CD4-positive, alpha-beta T cell treated with Interleukin-17A for 1 hour (primary cell): ENCODE results near the gene ZNF28.
"Not testable (repeated sequence)": the region's sequence is repeated elsewhere in the genome, so short reads cannot be mapped to it uniquely, and the experiment has no call there.

Source experiments
- DNase-seq: peaks from one replicate; pipeline ENCODE4 v3.0.0-alpha.2; 2020

ZNF28 gene

GRCh38 chr19:52821204-52821960 is at the start of gene ZNF28:
ZNF28 (minus strand) TSS chr19:52821633; CDS start chr19:52817958, 3,675 bp downstream.
- peak; percentile 81 for DNase-seq

DNA sequence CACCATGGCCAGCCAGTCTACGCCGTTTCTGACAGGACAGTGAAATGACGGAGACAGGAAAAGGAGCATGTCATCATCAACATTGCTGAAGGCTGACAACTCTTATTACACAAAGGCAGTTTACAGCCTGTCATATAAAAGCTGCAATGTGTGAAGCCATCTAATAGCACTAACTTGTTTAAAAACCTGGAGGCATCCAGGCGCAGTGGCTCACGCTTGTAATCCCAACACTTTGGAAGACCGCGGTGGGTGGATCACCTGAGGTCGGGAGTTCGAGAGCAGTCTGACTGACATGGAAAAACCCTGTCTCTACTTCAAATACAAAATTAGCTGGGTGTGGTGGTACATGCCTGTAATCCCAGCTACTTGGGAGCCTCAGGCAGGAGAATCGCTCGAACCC is 46.6 kb upstream of the ZNF28 start:
- DNase-seq = not testable (repeated sequence)

DNA sequence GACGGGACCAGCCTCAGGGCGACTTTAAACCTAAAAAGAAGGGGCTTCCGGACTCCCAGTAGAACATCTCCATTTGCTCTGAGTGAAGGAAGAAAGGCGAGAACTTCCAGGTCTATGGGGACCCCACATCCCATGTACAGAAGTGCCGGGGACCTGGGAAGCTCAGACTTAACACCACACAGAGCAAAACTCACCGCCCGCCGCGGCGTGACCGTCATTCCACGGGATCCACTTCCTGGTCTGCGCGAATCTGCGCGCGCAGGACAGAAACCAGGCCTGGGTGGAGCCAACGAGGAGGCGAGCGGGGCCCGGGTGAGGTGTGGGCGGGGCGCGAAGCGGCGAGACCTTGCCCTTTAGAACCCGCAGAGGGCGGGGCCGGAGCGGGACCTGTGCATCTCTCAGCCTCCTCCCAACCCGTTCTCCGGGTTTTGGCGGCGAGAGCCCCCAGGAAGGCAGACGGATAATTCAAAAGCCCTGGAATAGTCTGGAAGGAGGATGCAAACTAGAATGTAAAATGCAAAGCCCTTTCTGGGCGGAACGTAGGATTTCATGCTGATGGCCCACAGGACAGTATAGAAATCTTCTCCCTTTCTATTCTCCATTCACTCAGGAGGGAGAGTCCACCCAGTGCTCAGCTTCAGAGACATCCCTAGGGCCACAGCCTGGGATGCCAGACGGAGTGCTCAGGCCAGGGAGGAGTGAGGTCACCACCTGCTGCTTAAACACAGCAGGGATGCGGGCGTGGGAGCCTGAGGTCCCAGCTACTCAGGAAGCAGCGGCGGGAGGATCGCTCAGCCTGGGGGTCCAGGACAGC is 36.2 kb upstream of the ZNF28 start, which contains the start of gene ZNF468:
ZNF468 (minus strand) TSS at position 242 of the 814 bp plus-strand sequence. CDS start 3,347 bp downstream, outside the sequence.
- peak; percentile 79 for DNase-seq

GRCh38 chr19:52856540-52857377 is 35.3 kb upstream of the ZNF28 start:
- DNase-seq = not testable (repeated sequence)

GRCh38 chr19:52847352-52847751 is 25.9 kb upstream of the ZNF28 start:
- DNase-seq = not testable (repeated sequence)

GRCh38 chr19:52840825-52841465 is 19.5 kb upstream of the ZNF28 start:
- not testable (repeated sequence) for DNase-seq

DNA sequence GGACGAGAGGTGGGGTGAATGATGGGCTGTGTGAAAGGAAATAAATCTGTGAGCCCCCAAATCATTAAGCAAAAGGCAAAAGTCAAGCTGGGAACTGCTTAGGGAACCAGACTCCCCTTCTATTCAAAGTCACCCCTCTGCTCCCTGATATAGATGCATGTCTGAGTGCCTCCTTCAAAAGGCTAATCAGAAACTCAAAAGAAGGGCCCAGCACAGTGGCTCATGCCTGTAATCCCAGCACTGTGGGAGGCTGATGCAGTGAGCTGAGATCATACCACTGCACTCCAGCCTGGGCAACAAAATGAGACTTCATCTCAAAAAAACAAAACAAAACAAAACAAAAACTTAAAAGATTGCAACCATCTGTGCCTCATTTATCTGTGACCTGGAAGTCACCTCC is 12.9 kb upstream of the ZNF28 start:
- not testable (repeated sequence) for DNase-seq

- DNase-seq = peak; percentile 46
These were observed 12.1 kb upstream of the ZNF28 start for GRCh38 chr19:52833541-52833940.

DNA sequence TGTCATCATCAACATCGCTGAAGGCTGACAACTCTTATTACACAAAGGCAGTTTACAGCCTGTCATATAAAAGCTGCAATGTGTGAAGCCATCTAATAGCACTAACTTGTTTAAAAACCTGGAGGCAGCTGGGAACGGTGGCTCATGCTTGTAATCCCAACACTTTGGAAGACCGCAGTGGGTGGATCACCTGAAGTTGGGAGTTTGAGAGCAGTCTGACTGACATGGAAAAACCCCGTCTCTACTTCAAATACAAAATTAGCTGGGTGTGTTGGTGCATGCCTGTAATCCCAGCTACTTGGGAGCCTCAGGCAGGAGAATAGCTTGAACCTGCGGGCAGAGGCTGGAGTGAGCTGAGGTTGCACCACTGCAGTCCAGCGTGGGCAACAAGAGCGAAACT is 8.4 kb upstream of the ZNF28 start:
- DNase-seq = not testable (repeated sequence)

- DNase-seq = no peak
These were observed 4.3 kb upstream of the ZNF28 start for GRCh38 chr19:52825765-52826164.

DNA sequence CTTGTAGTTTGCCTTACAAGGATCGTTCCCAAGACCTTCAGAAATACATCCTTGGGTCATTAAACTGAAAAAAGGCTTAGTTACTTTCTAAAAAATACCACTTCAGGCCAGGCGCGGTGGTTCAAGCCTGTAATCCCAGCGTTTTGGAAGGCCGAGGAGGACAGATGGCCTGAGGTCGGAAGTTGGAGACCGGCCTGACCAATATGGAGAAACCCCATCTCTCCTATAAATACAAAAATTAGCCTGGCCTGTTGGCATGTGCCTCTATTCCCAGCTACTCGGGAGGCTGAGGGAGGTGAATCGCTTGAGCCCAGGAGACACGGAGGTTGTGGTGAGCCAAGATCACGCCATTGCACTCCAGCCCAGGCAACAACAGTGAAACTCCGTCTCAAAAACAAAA is 2.2 kb upstream of the ZNF28 start:
- no peak for DNase-seq

DNA sequence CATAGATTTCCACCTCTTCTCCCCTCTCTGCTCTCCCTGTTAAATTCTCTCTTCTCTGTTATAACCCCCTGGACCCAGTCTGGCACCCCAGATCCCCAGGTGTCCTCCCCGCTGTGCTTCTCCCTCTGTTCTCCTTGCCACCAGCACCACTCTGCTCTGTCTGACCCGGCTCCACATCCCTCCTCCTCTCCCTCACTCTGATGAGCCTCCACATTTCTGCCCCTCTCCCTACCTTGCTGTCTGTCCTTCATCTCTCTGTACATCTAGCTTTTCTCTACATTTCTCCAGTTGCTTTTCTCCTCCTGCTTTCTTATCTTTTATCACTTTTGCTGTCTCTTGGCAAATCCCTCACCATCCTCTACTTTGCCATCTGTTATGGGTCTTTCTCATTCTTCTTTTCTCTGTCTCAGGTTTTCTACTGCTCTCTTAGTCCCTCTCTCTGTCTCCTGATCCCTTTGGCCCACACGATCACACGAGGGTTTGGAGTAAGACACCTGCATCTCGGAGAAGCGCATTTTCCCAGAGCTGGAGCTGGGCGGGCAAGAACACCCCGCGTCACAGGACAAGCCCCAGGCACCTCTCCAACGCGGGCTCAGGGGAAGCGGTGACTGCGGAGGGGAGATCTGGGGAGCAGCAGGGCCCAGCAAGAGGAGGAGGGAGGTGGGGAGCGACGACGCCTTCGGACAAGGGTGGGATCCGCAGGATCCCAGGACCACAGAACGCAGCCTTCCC is 795 bp downstream of the ZNF28 start:
- DNase-seq = peak; percentile 5

DNA sequence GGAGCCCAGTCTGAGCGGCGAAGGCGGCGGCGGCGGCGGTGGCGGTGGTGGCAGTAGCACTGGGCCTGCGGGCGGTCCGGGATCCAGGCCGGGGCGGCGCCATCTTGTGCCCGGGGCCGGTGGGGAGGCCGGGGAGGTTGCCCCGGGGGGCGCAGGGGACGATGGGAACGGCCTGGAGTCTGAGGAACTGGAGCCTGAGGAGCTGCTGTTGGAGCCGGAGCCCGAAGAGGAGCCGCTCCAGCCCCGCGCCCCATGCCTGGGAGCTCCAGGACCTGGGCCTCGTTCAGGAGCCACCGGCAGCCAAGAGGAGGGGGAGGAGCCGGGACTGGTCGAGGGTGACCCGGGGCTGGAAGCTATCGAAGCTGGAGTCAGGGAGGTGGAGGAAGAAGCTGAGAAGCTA is 11.6 kb downstream of the ZNF28 start:
- DNase-seq = no peak

DNA sequence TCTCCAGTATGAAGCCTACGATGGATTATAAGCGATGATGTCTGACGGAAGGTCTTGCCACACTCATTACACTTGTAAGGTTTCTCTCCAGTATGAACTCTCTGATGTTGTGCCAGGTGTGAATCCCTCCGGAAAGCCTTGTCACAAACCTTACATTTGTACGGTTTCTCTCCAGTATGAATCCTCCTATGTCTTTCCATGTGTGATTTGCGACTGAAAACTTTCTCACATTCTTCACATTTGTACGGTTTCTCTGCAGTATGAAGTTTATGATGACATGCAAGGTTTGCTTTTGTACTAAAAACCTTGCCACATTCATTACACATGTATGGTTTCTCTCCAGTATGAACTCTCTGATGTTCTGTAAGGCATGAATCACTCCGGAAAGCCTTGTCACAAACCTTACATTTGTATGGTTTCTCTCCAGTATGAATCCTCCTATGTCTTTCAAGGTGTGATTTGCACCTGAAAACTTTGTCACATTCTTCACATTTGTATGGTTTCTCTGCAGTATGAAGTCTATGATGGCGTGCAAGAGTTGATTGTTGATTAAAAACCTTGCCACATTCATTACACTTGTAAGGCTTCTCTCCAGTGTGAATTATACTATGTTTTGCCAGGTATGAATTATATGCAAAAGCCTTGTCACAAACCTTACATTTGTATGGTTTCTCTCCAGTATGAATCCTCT is 21.3 kb downstream of the ZNF28 start:
- not testable (repeated sequence) for DNase-seq

DNA sequence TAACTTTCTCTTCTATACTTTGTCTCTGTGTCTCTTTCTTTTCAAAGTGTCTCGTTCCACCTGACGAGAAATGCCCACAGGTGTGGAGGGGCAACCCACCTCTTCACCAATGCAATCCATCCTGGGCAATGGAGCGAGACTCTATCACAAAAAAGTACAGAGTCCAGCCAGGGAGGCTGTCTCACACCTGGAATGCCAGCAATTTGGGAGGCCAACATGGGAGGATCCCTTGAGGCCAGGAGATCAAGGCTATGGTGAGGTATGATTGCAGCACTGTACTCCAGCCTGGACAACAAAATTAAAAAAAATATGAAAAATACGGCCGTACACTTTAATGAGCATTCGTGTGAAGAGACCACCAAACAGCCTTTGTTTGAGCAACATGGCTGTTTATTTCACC is 32.0 kb downstream of the ZNF28 start:
- DNase-seq = no peak

DNA sequence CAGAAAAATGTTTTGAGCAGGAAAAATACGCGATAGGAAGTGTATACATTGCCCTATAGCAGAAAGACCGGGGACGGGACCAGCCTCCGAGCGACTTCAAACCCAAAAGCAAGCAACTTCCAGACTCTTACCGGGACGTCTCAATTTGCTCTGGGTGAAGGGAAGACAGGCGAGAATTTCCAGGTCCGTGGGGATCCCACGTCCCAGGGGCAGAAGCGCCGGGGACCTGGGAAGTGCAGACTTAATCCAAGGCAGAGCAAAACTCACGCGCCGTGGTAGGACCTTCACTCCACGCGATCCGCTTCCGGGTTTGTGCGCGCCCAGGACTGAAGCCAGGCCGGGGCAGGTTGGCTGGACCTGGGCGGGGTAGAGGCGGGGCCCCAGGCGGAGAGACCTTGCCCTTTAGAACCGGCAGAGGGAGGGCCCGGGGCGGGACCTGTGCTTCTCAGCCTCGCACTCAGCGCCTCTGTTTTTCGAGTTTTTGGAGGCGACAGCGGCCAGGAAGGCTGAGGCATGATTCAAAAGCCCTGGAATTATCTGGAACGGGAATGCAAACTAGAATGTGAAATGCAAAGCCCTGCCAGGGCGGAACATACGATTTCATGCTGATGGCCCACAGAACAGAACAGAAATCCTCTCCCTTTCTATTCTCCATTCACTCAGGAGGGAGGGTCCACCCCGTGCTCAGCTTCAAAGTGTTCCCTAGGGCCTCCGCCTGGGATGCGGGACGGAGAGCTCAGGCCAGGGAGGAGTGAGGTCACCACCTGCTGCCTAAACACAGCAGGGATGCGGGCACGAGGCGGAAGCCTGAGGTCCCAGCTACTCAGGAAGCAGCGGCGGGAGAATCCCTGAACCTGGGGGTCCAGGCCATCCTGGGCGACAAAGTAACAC is 34.7 kb downstream of the ZNF28 start, which contains the start of gene ZNF600:
ZNF600 (minus strand) TSS at position 328 of the 891 bp plus-strand sequence. CDS start 7,903 bp downstream, outside the sequence.
- DNase-seq = peak; percentile 80

GRCh38 chr19:52786078-52786463 is 35.4 kb downstream of the ZNF28 start:
- DNase-seq = no peak

- no peak for DNase-seq
These were observed 35.9 kb downstream of the ZNF28 start for GRCh38 chr19:52785506-52785905.

- not testable (repeated sequence) for DNase-seq
These were observed 38.6 kb downstream of the ZNF28 start for GRCh38 chr19:52782864-52783263.

- peak; percentile 54 for DNase-seq
These were observed 42.6 kb downstream of the ZNF28 start for GRCh38 chr19:52778811-52779210.
